NCI-H187 (cell line): Measurements from ENCODE around the gene STN1.
"Not testable (repeated sequence)": the region's sequence is repeated elsewhere in the genome, so short reads cannot be mapped to it uniquely, and the experiment has no call there.

Source experiments
- DNase-seq, 2 experiments: peaks; one replicate each; lab custom pipeline; 2025; lab: John Stamatoyannopoulos, UW

STN1 gene

DNA sequence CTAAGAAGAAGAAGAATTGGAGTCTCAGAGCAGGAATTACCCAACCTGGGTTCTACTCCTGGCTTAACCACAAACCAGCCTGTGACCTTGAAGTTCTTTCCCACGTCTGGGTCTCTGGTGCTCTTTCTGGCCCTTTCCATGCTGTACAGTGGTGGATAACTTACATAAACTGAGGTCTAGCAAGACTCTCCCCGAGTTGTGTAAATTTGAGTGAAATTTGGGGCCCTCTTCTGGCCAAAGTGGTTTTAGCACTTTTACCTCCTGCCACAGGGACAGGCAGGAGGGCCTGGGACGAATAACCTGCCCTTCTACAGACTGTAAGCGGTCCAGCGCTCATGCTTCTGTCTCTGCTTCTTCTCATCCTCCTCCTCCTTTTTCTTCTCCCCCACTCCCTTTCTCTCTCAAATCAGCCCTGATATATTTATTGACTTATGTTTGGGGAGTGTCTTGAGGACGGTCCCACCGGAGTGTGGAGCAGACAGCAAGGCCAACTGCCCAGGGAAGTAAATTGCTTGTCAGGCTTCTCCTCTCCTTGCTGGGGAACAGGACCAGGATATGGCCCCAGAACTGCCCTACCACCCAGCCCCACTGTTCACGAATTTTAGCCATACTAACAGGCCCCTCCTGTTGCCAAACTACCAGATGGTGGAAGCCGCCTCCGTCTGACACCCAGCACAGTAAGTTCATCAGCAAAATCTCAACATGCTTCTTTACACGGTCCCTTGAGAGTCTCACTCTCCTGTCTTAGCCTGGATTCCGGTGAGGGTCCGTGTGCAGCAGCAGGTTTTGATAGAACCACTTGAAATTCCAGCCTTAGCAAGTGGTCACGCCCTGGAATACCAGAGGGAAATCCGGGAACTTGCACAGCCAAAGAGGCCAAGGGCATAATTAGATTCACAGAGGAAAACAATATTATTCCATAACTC is 58.6 kb downstream of the STN1 start:
- DNase-seq: no peak

DNA sequence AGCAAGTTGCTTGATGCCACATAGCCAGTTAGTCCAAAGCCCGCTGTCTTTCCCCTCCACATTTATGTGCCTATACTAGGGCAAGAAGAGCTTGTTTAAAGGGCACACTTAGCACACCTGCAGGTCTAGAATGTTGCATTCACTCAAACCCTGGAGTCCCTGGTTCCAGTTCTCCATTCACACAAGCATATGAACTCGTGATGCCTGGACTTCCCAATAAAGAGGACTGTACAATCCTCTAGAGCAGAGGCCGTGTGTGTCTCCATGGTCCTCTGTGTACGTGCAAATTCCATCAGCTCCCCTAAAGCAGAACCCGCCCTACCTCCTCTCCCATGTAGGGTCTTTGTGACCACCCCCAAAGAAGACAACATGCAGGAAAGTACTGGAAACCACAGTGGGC is 59.6 kb downstream of the STN1 start:
- DNase-seq: no peak

DNA sequence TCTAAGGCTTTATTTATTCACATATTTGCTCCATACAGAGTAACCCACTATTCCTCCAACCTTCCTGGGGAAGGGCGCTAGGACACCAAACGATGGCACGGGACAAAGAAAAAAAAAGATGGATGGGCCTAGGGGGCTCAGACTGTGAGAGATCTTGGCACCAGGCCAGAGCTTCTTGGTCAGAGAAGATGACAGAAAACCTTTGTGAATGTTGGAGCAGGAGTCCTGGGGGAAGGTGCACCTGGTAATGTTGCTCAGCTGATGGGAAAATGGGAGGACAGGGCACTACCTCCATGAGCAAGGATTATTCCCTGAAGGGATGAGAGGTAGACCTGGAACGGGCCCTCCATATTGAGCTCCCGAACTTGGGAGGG is 61.2 kb downstream of the STN1 start:
- DNase-seq: no peak

DNA sequence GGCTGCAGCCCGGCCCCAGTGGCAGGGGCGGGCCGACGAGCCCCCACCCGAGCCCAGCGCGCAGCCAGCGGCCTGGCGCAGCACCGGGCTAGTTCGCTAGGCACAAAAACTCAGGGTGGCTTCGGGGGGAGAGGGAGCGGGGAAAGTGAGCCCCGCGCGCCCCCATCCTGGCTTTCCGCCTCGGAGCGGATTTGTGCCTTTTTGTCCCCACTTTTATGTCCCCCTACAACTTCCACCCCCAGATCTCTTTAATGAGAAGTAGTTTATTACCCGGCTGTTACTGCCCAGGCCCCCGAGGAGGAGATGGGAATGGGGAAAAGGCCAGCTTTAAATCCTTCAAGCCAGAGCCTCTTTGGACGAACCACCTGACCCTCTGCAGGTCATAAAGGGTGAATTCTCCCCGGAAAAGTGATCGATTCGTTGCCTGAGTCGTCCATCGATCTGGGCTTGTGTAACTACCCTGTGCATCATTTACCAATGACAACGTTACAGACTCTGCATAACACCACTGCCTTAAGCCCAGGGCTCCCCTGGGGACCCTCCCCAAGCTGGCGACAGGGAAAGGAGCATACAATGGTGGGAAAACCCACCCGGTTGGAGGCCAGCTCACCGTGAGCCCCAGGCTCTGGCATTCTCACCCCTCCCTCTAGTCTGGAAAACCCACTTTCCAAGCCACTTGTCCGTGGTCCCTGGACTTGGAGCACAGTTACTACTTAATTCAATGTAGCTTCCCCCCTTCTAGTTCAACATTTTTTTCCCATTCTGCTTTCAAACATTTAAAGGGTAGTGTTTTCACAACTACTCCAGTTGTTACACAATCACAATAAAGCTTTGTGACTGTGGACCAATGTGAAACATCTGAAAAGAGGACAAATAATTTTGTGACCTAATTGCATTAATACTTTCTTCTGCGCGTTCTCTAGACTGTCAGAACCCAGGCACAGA is 61.9 kb downstream of the STN1 start:
- no peak for DNase-seq

DNA sequence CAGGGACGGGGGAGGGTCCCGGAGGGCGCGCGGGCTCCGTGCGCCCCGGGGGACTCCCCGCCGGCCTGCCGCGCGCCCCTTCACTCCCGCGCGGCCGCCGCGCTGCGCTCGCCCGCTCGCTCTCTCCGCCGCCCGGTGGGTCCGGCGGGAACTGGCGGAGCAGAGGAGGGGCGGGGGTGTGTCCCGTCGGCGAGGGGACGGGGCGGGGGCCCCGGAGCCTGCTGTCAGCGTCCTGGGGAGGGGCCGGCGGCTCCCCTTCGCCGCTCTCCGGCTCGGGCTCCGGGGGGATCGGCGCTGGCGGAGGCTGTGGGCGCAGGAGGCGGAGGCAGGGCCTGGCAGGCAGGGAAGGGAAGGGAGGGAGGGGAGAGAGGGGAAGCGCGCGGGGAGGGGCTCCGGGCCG is 62.6 kb downstream of the STN1 start, which contains the start of gene SH3PXD2A:
TSS of gene SH3PXD2A (minus strand) at position 153 of the 400 bp plus-strand sequence. CDS start 310 bp downstream, outside the sequence.
- DNase-seq: no peak

DNA sequence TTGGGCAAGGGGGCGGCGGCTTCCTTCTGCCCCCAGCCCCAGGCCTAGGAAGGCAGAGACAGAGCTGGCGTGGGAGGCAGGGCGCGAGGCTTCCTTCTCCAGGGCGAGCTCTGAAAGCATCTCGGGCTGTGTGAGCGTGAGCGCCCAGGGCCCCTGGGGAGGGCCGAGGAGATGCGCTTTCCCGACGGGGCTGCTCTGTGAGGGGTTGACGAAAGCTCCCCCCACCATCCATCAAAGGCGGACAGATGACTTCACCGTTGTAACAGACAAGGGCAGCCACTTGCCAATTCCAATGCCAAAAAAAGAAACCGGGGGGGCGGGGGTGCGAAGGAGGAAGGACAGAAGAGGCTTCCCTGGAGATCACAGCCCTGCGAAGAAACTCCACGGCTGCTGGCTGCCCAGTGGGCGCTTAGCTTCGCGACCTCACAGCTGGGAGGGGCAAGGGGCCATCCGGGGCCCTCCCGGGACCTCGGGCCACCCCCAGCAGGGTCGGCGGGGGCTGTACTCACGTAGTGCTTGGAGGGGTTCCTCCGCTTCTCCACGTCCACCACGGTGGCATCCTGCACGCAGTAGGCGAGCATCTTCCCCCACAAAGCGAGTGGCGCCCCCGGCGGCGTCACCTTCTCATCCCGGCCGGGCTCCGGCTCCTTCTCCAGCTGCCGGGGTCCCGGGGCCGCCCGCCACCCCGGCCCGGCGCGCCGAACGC is 63.1 kb downstream of the STN1 start:
- DNase-seq: no peak

DNA sequence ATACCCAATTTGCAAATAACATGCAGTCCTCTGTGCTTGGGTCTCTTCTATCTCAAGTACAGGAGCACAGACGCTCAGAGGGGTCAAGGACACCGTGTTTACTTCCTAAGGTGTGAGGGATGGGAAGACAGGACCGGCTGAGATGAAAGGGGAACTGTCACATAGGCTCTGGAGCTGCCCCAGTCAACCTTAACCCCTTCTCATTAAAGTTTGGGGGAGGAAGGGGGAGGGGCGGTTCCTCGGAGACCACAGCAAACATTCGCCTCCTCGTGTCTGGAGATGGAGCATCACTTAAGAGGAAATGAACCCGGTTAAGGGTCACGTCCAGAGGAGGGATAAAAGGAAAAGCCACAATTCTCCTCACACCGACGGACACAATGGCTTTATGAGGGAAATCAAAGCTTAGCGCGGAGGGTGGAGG is 63.7 kb downstream of the STN1 start:
- DNase-seq: no peak

DNA sequence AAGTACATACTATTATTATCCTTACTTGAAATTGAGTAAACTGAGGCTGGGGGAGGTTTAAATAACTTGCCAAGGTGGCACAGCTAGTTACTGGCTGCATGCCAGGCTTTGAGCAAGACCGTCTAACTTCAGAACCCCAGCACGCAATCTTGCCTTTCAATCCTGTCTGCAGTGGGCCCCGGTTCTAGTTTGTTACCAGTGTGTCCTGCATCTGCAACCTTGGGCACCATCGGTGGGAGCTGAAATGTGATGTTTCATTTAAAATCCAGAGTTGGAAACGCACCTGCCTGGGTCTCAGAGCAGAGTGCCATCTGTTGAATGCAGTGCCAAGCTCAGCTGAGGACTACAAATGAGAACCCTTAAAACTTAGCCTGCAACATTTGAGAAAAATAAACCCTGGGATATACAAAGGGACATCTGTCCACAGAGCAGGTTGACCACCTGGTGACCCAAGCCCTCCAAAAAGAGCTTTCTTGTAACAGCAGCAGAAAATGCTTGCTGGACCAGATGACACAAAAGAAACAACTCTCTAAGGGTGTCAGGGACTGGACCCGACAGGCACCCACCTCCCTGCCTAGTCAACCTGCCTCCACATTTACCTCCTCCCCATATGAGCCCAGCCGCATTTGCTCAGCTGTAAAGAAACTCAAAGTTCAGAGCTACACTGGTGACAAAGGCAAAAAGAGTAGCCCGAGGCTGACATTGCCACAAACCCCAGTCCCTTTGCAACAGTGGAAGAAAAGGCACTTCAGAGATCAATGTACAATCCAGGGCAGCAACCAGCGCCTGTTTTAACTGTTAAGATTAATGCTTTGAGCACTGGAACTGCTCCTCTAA is 64.3 kb downstream of the STN1 start:
- no peak for DNase-seq

DNA sequence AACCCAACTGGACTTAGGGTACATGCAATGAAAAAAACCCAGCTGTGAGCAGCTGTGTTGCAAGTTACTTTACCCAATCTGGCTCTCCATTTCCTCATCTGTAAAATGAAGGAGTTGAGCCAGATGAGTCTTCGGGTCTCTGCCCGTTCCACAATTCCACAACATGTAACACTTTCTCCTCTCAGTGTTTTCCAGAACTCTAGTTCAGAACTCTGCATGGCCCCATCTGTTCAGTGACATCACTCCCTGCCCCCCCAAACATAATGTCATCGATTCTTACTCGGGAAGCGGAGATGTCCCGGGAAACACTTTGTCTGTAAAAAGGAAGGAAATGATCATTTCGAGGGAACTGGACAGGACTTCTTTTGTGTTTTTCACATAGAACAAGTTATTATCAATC is 65.1 kb downstream of the STN1 start:
- DNase-seq: no peak

DNA sequence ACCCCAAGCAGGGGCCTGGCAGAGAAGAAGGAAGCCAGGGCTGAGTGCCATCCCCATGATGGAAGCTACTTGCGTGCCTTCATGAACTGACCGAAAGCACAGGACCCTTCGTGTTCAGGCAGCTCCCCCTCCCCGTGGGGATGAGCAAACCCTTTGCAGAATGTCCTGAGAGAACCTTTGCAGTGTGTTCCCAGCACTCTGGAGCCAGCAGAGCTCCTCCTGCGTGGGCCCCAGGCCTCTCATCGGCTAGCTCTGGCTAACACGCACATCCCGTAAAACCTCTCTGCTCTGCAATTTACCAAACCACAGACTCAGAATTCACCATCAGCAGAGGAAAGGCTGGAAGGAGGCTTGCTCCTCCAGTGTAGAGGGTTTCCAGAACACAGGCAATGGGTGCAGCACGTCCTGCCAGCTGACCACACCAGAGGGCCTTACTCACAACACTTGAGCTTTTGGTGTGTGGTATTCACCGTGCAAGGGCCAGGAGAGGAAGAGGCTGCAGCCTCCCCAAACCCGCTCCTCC is 65.7 kb downstream of the STN1 start:
- no peak for DNase-seq

DNA sequence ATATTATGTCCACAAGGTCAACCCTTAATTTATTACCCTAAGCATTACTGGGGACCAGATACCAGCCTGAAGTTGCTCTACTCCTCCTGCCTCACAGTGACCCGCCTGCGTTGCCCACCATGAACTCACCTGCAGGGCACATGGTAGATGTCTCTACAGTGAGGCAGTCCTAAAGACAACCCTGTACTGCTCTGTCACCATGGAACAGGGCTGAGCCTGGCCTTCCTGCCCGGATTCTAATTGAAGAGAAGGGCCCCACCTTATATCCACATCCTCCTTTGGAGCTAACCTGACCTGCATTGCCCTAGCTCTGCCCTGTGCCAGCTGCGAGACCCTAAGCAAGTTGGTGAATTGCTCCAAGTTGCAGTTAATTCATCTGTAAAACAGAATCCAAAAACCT is 66.7 kb downstream of the STN1 start:
- no peak for DNase-seq

DNA sequence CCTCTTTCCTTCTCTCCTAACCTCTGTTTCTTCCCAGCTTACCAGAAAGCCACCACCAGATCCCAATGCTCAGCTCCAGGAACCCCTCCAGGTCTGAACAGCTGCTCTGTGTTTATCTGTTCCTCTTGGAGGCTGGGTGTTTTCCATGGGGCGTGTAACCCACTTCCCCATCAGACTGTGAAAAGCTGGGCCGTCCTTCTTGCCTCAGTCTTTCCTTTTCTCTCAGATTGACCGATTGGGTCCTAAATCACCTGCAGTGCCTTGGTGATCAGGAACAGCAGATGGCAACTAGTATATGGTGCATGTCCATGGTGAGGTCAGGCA is 67.5 kb downstream of the STN1 start:
- no peak for DNase-seq

DNA sequence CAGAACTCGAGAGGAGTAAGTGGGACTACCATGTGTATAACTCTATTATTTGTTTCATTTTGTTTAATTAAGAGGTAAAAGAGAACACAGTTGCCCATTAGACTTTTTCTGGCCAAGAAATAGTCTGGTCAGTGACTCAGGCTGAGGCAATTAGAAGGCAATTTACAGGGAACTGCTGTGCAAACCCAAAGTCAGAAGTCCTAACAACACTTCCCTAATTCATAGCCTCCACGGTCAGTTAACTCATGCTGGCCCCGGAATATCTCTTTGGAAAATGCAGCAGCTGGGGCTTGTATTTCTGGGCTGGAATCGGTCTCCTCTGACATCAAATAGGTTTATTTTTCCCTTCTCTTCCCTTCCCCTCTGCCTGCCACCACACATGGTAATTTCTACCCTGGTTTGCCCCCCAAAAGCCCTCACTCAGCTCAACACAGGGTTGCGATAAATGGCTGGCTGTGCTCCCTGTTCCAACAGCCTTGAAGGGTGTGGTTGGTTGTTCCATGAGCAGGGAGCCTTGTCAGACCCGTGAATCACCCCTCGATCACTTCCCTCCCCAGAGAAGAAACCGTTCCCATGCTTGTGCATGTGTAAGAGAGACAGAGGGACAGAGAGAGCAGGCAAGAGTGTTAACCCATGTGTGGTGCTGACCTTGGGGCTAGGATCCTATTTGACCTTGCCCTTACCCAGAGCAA is 68.0 kb downstream of the STN1 start:
- no peak for DNase-seq

DNA sequence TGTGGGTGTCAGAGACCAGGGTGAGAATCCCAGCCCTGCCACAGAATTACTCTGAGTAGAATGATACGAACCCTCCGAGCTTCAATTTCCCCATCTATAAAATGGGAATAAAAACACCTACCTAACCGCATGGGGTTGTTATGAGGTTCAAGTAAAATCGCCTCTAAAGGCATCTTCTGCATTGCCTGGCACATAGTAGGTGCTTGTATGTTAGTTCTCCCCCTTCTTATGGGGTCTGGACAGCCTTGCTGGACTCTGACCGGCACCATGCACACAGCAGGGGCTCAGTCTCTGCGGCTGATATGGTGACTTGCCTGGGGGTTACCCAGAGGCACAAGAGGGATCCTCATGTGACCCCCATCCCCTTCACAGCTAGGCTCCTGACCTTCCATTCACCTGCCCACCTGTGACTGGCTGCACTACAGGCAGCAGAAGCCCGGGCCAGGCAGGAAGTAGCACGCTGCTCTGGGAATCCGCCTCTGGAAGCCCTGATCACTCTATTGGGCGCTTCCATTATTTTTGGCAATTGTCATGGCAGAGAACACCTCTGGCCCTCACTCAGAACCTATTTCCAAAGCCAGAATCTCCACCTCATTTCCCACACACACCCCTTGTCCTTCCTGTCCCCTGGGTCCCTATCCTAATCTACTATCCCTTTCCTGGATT is 68.6 kb downstream of the STN1 start:
- no peak for DNase-seq

DNA sequence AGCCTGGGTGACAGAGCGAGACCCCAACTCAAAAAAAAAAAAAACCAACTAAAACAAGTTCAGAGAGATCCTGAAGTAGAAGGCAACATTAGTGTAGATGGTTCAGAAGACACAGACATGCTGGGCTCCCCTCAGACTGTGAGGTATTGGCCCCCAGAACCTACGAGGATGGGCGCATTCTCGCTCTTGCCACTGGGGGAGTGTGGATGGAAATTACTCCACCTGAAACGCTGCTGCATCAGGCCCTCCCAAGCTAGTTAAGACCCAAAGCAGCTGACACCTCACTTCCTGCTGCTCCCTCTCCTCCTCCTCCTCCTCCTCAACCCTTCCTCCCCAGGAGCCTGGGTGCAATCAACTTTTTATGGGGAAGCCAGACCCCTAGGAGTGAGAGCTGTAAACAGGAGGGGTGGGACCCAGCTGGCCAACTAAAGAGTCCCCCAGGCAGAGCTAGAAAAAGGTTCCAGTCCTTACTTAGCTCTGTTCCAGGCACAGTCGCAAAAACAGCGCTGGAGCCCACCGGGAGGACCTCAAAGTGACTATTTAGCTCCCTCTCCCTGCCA is 70.0 kb downstream of the STN1 start:
- DNase-seq: no peak

DNA sequence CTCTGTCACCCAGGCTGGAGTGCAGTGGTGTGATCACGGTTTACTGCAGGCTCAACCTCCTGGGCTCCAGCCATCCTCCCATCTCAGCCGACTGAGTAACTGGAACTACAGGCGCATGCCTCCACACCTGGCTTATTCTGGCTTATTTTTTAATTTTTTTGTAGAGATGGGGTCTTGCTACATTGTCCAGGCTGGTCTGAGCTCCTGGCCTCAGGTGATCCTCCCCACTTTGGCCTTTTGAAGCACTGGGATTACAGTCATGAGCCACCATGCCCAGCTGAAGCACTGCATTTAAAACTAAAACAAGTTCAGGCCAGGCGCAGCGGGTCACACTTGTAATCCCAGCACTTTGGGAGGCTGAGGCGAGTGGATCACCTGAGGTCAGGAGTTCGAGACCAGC is 70.6 kb downstream of the STN1 start:
- no peak for DNase-seq

DNA sequence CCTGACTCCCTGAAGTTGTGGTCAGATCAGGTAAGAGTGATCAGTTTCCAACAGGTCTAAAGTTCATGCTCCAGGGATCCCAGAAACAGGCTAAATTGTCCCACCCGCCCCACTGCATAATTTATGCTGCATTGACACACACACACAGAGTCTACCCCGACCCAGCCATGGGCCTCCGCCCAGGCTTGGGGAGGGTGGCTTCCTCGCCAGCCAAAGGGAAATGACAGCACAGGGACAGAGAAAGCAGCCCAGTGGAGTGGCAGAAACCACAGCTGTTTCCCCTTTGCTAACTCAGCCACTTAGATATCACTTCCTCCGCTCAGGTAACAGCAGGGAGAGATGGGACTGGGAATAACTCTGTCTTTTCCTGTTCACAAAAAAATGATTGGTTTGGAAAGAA is 72.0 kb downstream of the STN1 start:
- no peak for DNase-seq

DNA sequence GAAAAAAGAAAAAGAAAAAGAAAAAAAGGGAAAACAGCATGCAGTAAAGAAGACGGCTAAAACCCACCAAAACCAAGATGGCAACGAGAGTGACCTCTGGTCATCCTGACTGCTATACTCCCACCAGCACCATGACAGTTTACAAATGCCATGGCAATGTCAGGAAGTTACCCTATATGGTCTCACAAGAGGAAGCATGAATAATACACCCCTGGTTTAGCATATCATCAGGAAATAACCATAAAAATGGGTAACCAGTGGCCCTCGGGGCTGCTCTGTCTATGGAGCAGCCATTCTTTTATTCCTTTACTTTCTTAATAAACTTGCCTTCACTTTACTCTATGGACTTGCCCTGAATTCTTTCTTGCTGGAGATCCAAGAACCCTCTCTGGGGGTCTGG is 72.6 kb downstream of the STN1 start:
- DNase-seq: not testable (repeated sequence)

DNA sequence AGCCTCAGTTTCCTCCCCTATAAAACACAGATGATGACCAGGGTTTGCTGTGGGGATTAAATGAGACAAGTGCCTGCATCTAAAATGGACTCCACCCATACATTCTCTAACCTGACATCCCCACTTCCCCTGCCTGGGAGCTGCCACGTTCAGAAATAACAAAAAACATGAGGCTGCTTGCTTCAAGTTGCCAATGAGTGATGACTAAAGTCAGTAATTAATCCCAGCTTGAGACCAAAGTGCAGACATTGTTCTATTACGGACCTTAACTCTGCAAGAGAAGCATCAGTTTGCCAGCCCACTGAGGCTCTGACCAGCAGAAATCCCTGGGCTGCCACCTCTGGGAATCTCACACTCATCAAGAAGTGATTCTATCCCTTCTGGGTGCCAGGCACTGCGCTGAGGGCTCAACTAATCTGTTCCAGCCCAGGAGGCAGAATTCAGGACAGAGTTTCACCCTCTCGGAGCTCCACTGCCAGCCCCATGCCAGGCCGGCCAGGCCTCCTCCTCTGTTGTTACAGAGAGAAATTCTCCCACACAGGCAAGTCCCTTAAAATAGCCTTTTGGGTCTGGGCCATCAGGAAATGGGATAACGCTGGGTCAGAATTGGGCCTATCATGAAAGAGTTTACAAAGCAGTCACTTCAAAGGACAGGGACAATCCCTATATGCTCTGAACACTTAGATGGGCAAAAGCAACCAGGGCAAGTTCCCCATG is 74.0 kb downstream of the STN1 start:
- DNase-seq: no peak
